HepG2 (cell line): ENCODE data around the gene FBXW5. TPM values are rescaled to one million over a fixed set of nuclear protein-coding genes. Genes with fewer than 3 reads are reported as not detected.
A peak's percentile ranks its signal among the peaks of the same experiment; 100 is the strongest.

Experiments
- AHR ChIP-seq: IDR thresholded peaks from 2 replicates; pipeline ENCODE4 v1.6.1; 2018; ENCODE audit warnings: missing genetic modification reagents, missing compliant biosample characterization
- ARID2 ChIP-seq: sonication (generic); formaldehyde crosslinking; IDR thresholded peaks from 2 replicates; pipeline ENCODE4 v1.8.1; 2022; ENCODE audit warnings: mild to moderate bottlenecking, missing genetic modification reagents, borderline replicate concordance
- ARNT ChIP-seq: fragments of 450-650 bp; IDR thresholded peaks from 2 replicates; pipeline ENCODE4 v1.6.1; 2017
- ATF1 ChIP-seq: IDR thresholded peaks from 2 replicates; pipeline ENCODE4 v1.6.1; 2016; ENCODE audit warnings: mild to moderate bottlenecking, control low read depth
- BRCA1 ChIP-seq: sonication (generic); formaldehyde crosslinking; IDR thresholded peaks from 2 replicates; pipeline ENCODE4 v1.4.0; 2020; ENCODE audit warnings: missing genetic modification reagents
- CBX2 ChIP-seq, 2 experiments: fragments of 200-600 bp in 1 of 2; sonication (generic); formaldehyde crosslinking in 1 of 2; IDR thresholded peaks; 2 replicates each; pipeline versions ENCODE4 v1.7.0 to v1.8.1; 2018 to 2022; ENCODE audit warnings: low read depth in 2 of 2, low read length in 1 of 2, mild to moderate bottlenecking in 1 of 2, missing genetic modification reagents in 1 of 2
- FOXC1 ChIP-seq: sonication (generic); formaldehyde crosslinking; IDR thresholded peaks from 2 replicates; pipeline ENCODE4 v1.8.0; 2022; ENCODE audit warnings: mild to moderate bottlenecking, missing genetic modification reagents, borderline replicate concordance
- HOXD1 ChIP-seq: sonication (generic); formaldehyde crosslinking; IDR thresholded peaks from 2 replicates; pipeline ENCODE4 v1.5.0; 2020; ENCODE audit warnings: missing genetic modification reagents
- KAT2B ChIP-seq: fragments of 150-350 bp; IDR thresholded peaks from 2 replicates; pipeline ENCODE4 v1.6.1; 2014; ENCODE audit warnings: low read depth, low read length, borderline replicate concordance
- MEIS2 ChIP-seq: sonication (generic); formaldehyde crosslinking; IDR thresholded peaks from 2 replicates; pipeline ENCODE4 v1.9.0; 2021; ENCODE audit warnings: mild to moderate bottlenecking, missing genetic modification reagents
- SKI ChIP-seq: fragments of 450-650 bp; IDR thresholded peaks from one replicate; pipeline ENCODE4 v1.6.1; 2018; ENCODE audit warnings: mild to moderate bottlenecking; ENCODE audit not compliant: partially characterized antibody
- STAT5B ChIP-seq: sonication (generic); formaldehyde crosslinking; IDR thresholded peaks from 2 replicates; pipeline ENCODE4 v1.4.0; 2020; ENCODE audit warnings: missing genetic modification reagents
- U2AF2 ChIP-seq: fragments of 200-400 bp; formaldehyde crosslinking; IDR thresholded peaks from 2 replicates; pipeline ENCODE4 v1.6.1; 2017; ENCODE audit warnings: low read depth, mild to moderate bottlenecking, low read length
- YY1 ChIP-seq: IDR thresholded peaks from 2 replicates; pipeline ENCODE4 v1.6.1; 2011; ENCODE audit warnings: low read length, low read depth, moderate library complexity, mild to moderate bottlenecking; ENCODE audit not compliant: insufficient read depth, insufficient replicate concordance
- ZNF501 ChIP-seq: sonication (generic); formaldehyde crosslinking; IDR thresholded peaks from 2 replicates; pipeline ENCODE4 v1.5.1; 2020; ENCODE audit warnings: mild to moderate bottlenecking, moderate library complexity, missing genetic modification reagents
- ZNF552 ChIP-seq: sonication (generic); formaldehyde crosslinking; IDR thresholded peaks from 2 replicates; pipeline ENCODE4 v1.9.0; 2022; ENCODE audit warnings: missing genetic modification reagents, mild to moderate bottlenecking, borderline replicate concordance
- ZNF792 ChIP-seq: IDR thresholded peaks from 2 replicates; pipeline ENCODE4 v1.6.1; 2016
- ZNF850 ChIP-seq: sonication (generic); formaldehyde crosslinking; conservative IDR thresholded peaks from 2 replicates; pipeline ENCODE4 v1.9.0; 2021; ENCODE audit warnings: mild to moderate bottlenecking, missing genetic modification reagents
- ZSCAN30 ChIP-seq: sonication (generic); formaldehyde crosslinking; IDR thresholded peaks from 2 replicates; pipeline ENCODE4 v1.5.0; 2020; ENCODE audit warnings: mild to moderate bottlenecking, missing genetic modification reagents
- polyA plus RNA-seq, 8 experiments: library from polyadenylated mRNA; depleted of rRNA in 3 of 8; stranded (reverse) in 7 of 8; unstranded in 1 of 8; fragments of >200 nt; fragmentation: Illumina TruSeq in 4 of 8; extraction: Trizol in 4 of 8; gene quantifications; 2 replicates each; pipeline versions ENCODE4 v1.2.1 to v1.2.3, GENCODE V29; 2011 to 2016; ENCODE audit warnings: low read depth in 4 of 8, missing spikeins in 1 of 8, mixed read lengths in 1 of 8; ENCODE audit not compliant: insufficient read depth in 1 of 8
- total RNA-seq, 5 experiments: library from RNA; depleted of rRNA; stranded (reverse); fragments of >200 nt; fragmentation: Illumina TruSeq; extraction: Trizol; gene quantifications; 2 replicates each; pipeline ENCODE4 v1.2.3, GENCODE V29; 2016; ENCODE audit warnings: low read depth in 1 of 5
- TF ChIP-seq, protein P1 (sequence below): sonication (generic); formaldehyde crosslinking; IDR thresholded peaks from 2 replicates; pipeline ENCODE4 v1.5.0; 2020; ENCODE audit warnings: missing genetic modification reagents
- TF ChIP-seq, protein P2 (sequence below): sonication (generic); formaldehyde crosslinking; IDR thresholded peaks from 2 replicates; pipeline ENCODE4 v1.8.0; 2022; ENCODE audit warnings: missing genetic modification reagents, mild to moderate bottlenecking, inconsistent platforms, borderline replicate concordance
- TF ChIP-seq, protein P3 (sequence below): sonication (generic); formaldehyde crosslinking; IDR thresholded peaks from 2 replicates; pipeline ENCODE4 v1.8.0; 2023; ENCODE audit warnings: mild to moderate bottlenecking, missing genetic modification reagents
- TF ChIP-seq, protein P4 (sequence below): sonication (generic); formaldehyde crosslinking; IDR thresholded peaks from 2 replicates; pipeline ENCODE4 v1.5.0; 2020; ENCODE audit warnings: missing genetic modification reagents

FBXW5 gene
- total and polyA plus RNA-seq, 2 of the 13 experiments (the other 11 are each of a cell fraction or from before 2014, with no cell fraction given) = 52.0 to 60.4 TPM

DNA sequence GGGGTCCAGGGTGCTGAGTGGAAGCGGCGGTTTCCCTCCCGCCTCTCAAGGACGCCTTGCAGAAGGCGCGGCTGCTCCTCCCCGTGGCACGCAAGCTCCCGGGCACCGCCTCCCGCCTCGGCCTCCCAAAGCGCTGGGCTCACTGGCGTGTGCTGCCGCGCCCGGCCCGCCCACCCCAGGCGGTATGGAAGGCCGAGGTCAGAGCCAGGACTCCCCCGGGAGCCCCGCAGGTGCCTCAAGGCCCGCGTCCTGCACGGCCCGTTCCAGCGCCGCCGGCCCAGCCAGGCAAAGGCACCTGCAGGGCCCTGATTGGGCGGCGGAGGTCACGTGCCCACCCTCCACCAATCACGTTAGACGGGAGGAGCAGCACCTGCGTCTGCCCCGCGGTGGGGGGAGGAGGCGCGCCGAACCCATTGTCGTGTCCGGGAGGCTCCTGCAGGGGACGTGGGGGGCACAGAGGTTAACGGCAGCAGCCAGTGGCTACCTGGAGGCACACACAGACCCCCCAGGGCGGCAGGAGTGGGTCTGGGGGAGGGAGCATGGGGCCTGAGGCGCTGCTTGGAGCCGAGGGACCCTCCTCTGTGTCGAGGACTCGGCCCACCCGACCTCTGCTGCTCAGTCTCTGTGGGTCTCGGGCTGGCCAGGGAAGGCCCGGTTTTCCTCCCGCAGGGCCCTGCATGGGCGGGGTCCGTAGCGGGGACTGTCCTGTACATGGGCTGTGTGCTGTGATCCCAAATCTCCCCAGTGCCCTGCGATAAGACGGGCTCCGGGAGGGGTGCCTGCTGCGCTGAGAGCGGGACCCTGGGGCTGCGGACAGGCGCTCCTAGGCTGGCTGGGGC lies 5.5 kb upstream of the FBXW5 start (continued):
- TF ChIP-seq, protein P1, sequence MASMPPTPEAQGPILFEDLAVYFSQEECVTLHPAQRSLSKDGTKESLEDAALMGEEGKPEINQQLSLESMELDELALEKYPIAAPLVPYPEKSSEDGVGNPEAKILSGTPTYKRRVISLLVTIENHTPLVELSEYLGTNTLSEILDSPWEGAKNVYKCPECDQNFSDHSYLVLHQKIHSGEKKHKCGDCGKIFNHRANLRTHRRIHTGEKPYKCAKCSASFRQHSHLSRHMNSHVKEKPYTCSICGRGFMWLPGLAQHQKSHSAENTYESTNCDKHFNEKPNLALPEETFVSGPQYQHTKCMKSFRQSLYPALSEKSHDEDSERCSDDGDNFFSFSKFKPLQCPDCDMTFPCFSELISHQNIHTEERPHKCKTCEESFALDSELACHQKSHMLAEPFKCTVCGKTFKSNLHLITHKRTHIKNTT = no peak
- TF ChIP-seq, protein P2, sequence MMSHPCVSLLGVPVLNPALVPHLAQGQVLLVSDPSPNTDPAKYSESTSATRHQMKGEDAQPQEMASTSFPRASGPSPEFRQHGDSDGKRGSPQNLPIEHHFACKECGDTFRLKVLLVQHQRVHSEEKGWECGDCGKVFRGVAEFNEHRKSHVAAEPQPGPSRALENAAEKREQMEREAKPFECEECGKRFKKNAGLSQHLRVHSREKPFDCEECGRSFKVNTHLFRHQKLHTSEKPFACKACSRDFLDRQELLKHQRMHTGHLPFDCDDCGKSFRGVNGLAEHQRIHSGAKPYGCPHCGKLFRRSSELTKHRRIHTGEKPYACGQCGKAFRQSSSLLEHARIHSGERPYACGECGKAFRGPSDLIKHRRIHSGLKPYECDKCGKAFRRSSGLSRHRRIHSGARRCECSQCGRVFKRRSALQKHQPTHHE = no peak; the same call in 1 of the 2 replicates
- no peak for TF ChIP-seq U2AF2
- no peak for TF ChIP-seq KAT2B
- TF ChIP-seq ZNF501 = peak; percentile 51
- TF ChIP-seq, protein P3, sequence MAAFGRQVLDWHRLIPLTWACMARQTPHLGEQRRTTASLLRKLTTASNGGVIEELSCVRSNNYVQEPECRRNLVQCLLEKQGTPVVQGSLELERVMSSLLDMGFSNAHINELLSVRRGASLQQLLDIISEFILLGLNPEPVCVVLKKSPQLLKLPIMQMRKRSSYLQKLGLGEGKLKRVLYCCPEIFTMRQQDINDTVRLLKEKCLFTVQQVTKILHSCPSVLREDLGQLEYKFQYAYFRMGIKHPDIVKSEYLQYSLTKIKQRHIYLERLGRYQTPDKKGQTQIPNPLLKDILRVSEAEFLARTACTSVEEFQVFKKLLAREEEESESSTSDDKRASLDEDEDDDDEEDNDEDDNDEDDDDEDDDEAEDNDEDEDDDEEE (CRISPR knock-in tag) = no peak
- peak; percentile 60; the same call in 1 of the 2 replicates for TF ChIP-seq ZNF552 (CRISPR knock-in tag)
- no peak for TF ChIP-seq ATF1
- TF ChIP-seq SKI = peak; percentile 55
- no peak for TF ChIP-seq ARNT
- TF ChIP-seq ZSCAN30 (CRISPR knock-in tag) = no peak
- TF ChIP-seq STAT5B (CRISPR knock-in tag) = no peak
- TF ChIP-seq ZNF792 (CRISPR knock-in tag) = no peak
- TF ChIP-seq, protein P4, sequence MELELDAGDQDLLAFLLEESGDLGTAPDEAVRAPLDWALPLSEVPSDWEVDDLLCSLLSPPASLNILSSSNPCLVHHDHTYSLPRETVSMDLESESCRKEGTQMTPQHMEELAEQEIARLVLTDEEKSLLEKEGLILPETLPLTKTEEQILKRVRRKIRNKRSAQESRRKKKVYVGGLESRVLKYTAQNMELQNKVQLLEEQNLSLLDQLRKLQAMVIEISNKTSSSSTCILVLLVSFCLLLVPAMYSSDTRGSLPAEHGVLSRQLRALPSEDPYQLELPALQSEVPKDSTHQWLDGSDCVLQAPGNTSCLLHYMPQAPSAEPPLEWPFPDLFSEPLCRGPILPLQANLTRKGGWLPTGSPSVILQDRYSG (CRISPR knock-in tag) = 0 out of 2 replicates have a peak, but pooled peaks have one; percentile 64
- peak; percentile 48; the same call in 1 of the 2 replicates for TF ChIP-seq FOXC1 (CRISPR knock-in tag)
- TF ChIP-seq BRCA1 (CRISPR knock-in tag) = no peak
- TF ChIP-seq CBX2 (IDR thresholded peaks at IDR 0.05; ENCODE audit: low read depth, low read length) = no peak
- no peak for TF ChIP-seq CBX2 (CRISPR knock-in tag; IDR thresholded peaks at IDR 0.05; ENCODE audit: low read depth)
- TF ChIP-seq HOXD1 = peak; percentile 26; the same call in 1 of the 2 replicates
- TF ChIP-seq ZNF850 (CRISPR knock-in tag) = no peak
- TF ChIP-seq AHR (CRISPR knock-in tag) = peak; percentile 55; the same call in 1 of the 2 replicates
- peak; percentile 62 for TF ChIP-seq YY1
- TF ChIP-seq MEIS2 (CRISPR knock-in tag) = peak; percentile 40; the same call in 1 of the 2 replicates
- no peak for TF ChIP-seq ARID2 (CRISPR knock-in tag)
